CD14-positive monocyte (primary cell): Measurements from ENCODE around the gene KLHDC10. TPM values are rescaled to one million over a fixed set of nuclear protein-coding genes. Genes with fewer than 3 reads are reported as not detected.

Source experiments
- DNase-seq, 3 donors: peaks; one replicate each; pipeline ENCODE4 v3.0.0-alpha.2; 2011 to 2022
- H2AFZ ChIP-seq: 2 replicates; pipeline ENCODE4 v1.6.0; 2012; ENCODE audit warnings: mild to moderate bottlenecking, low read depth, low read length, inconsistent platforms; ENCODE audit not compliant: insufficient read depth, poor library complexity, severe bottlenecking
- H3K27ac ChIP-seq, 2 donors: 1 replicate in 1 of 2; 2 replicates in 1 of 2; pipeline ENCODE4 v1.5.1; 2012 to 2013; ENCODE audit warnings: low read length in 2 of 2, control low read depth in 1 of 2, inconsistent platforms in 1 of 2, low read depth in 1 of 2, mild to moderate bottlenecking in 1 of 2
- H3K27me3 ChIP-seq, 2 donors: one replicate each; pipeline versions ENCODE4 v1.6.0 to v1.6.1; 2011 to 2013; ENCODE audit warnings: low read length in 2 of 2; ENCODE audit not compliant: control insufficient read depth in 2 of 2, insufficient read depth in 2 of 2
- H3K36me3 ChIP-seq, 2 donors: replicated peaks in 1 of 2; 1 replicate in 1 of 2; 2 replicates in 1 of 2; pipeline versions ENCODE4 v1.5.1 to v1.6.1; 2012 to 2013; ENCODE audit warnings: low read length in 2 of 2, control low read depth in 1 of 2, inconsistent platforms in 1 of 2, mild to moderate bottlenecking in 1 of 2; ENCODE audit not compliant: insufficient read depth in 2 of 2, control insufficient read depth in 1 of 2
- H3K4me1 ChIP-seq, 2 donors: 1 replicate in 1 of 2; 2 replicates in 1 of 2; pipeline versions ENCODE4 v1.5.1 to v1.6.1; 2012 to 2013; ENCODE audit warnings: low read length in 2 of 2, control low read depth in 1 of 2, inconsistent platforms in 1 of 2, mild to moderate bottlenecking in 1 of 2, moderate library complexity in 1 of 2; ENCODE audit not compliant: insufficient read depth in 2 of 2, control insufficient read depth in 1 of 2
- H3K4me2 ChIP-seq: replicated peaks from 2 replicates; pipeline ENCODE3; 2012; ENCODE audit warnings: low read length, moderate library complexity, mild to moderate bottlenecking; ENCODE audit not compliant: poor library complexity, severe bottlenecking; ENCODE audit errors: extremely low read depth
- H3K4me3 ChIP-seq, 3 experiments: fragments of 200-600 bp in 1 of 3; sonication (generic) in 1 of 3; replicated peaks in 1 of 3; 1 replicate in 2 of 3; 2 replicates in 1 of 3; pipeline ENCODE4 v1.5.1; 2011 to 2013; ENCODE audit warnings: low read length in 3 of 3, mild to moderate bottlenecking in 3 of 3, control low read depth in 2 of 3, low read depth in 2 of 3, inconsistent platforms in 1 of 3, moderate library complexity in 1 of 3
- H3K79me2 ChIP-seq: 2 replicates; pipeline ENCODE4 v1.6.0; 2012; ENCODE audit warnings: mild to moderate bottlenecking, control low read depth, inconsistent platforms, low read length, moderate library complexity; ENCODE audit not compliant: insufficient read depth
- H3K9ac ChIP-seq: 2 replicates; pipeline ENCODE4 v1.6.0; 2017; ENCODE audit warnings: low read length, mild to moderate bottlenecking; ENCODE audit not compliant: insufficient read depth, poor library complexity, severe bottlenecking
- H3K9me3 ChIP-seq, 2 donors: replicated peaks in 1 of 2; 1 replicate in 1 of 2; 2 replicates in 1 of 2; pipeline versions ENCODE4 v1.5.1 to v1.6.1; 2012 to 2013; ENCODE audit warnings: low read length in 2 of 2, control low read depth in 1 of 2; ENCODE audit not compliant: control insufficient read depth in 1 of 2, insufficient read depth in 1 of 2
- H4K20me1 ChIP-seq: 2 replicates; pipeline ENCODE4 v1.6.0; 2012; ENCODE audit warnings: mild to moderate bottlenecking, low read length, control low read depth, moderate library complexity; ENCODE audit not compliant: insufficient read depth
- H3K27ac Mint-ChIP-seq, 7 donors: one replicate each; pipeline ENCODE4 v1.8.0; 2020; ENCODE audit warnings: mild to moderate bottlenecking in 7 of 7, mixed read lengths in 7 of 7, moderate library complexity in 6 of 7, inconsistent platforms in 2 of 7
- H3K27me3 Mint-ChIP-seq, 3 donors: one replicate each; pipeline ENCODE4 v1.8.0; 2021 to 2022; ENCODE audit warnings: low read depth in 3 of 3, mild to moderate bottlenecking in 3 of 3, mixed read lengths in 3 of 3, moderate library complexity in 3 of 3, inconsistent platforms in 1 of 3
- H3K36me3 Mint-ChIP-seq, 2 donors: one replicate each; pipeline ENCODE4 v1.8.0; 2020; ENCODE audit warnings: mixed read lengths in 2 of 2, inconsistent platforms in 1 of 2, mild to moderate bottlenecking in 1 of 2
- H3K4me1 Mint-ChIP-seq: one replicate; pipeline ENCODE4 v1.8.0; 2020; ENCODE audit warnings: mild to moderate bottlenecking, mixed read lengths
- H3K4me3 Mint-ChIP-seq, 2 donors: one replicate each; pipeline ENCODE4 v1.8.0; 2020; ENCODE audit warnings: mild to moderate bottlenecking in 2 of 2, mixed read lengths in 2 of 2, moderate library complexity in 1 of 2
- H3K9me3 Mint-ChIP-seq, 7 donors: one replicate each; pipeline ENCODE4 v1.8.0; 2020 to 2022; ENCODE audit warnings: mixed read lengths in 7 of 7, mild to moderate bottlenecking in 6 of 7, moderate library complexity in 6 of 7, inconsistent platforms in 2 of 7
- CTCF ChIP-seq: fragments of 200-600 bp; IDR thresholded peaks from one replicate; pipeline ENCODE4 v1.8.0; 2022; ENCODE audit warnings: antibody characterized with exemption, mild to moderate bottlenecking
- WGBS: methylation state at CpG from one replicate; pipeline ENCODE4 v1.1.5; 2013; ENCODE audit warnings: missing lambda C conversion rate; ENCODE audit not compliant: insufficient coverage; 5-methylcytosine and 5-hydroxymethylcytosine counted together
- intact Hi-C, 2 donors: fragments of 100-400 bp; cut with micrococcal nuclease; formaldehyde crosslinking; loops; one replicate each; pipeline versions ENCODE4 v1.15.0 to v1.15.1; 2023
- polyA plus RNA-seq, 3 donors: library from polyadenylated mRNA; depleted of rRNA in 1 of 3; unstranded in 2 of 3; stranded (reverse) in 1 of 3; fragments of 300-500 nt in 2 of 3; fragments of >200 nt in 1 of 3; fragmentation: Illumina TruSeq in 2 of 3; gene quantifications; 1 replicate in 2 of 3; 2 replicates in 1 of 3; pipeline ENCODE4 v1.2.3, GENCODE V29; 2012 to 2021

The KLHDC10 gene
- polyA plus RNA-seq, 3 donors, result 1.1 to 13.9 (median 2.9) TPM

GRCh38 chr7:130156140-130156539 is 85.8 kb downstream of the KLHDC10 start:
- Mint-ChIP-seq H3K4me3 (no peak overlapping the region), H3K4me1 (no peaks in the 10 kb centered on the region), H3K9me3 (peaks cover 3 to 12% (median 8%) of the 10 kb centered on the region in 7 donors), H3K36me3 (peaks cover 25 to 30% of the 10 kb centered on the region in 2 donors), H3K27ac (peak overlapping the region in 1 of 7 donors; percentile 50), H3K27me3 (peaks cover 0 to 2% (median 1%) of the 10 kb centered on the region in 3 donors)
- intact Hi-C loops, result no loop called here
- Histone ChIP-seq H4K20me1 (no peaks in the 10 kb centered on the region), H3K27ac (no peak overlapping the region), H3K9ac (no peak overlapping the region), H3K79me2 (no peaks in the 10 kb centered on the region), H3K4me1 (no peaks in the 10 kb centered on the region), H3K36me3 (peaks cover 3 to 15% of the 10 kb centered on the region in 2 donors), H3K9me3 (peaks cover 3 to 5% of the 10 kb centered on the region in 2 donors), H2AFZ (no peak overlapping the region), H3K4me2 (no peak overlapping the region), H3K27me3 (no peaks in the 10 kb centered on the region), H3K4me3 (no peak overlapping the region)
- 100% methylated on average over 5 of the region's 7 CpGs for WGBS
- TF ChIP-seq CTCF, result no peak
- no peak for DNase-seq

GRCh38 chr7:130157700-130158099 is 87.4 kb downstream of the KLHDC10 start:
- Mint-ChIP-seq H3K27ac (no peak overlapping the region), H3K27me3 (peaks cover 0 to 2% (median 1%) of the 10 kb centered on the region in 3 donors), H3K36me3 (peaks cover 39 to 41% of the 10 kb centered on the region in 2 donors), H3K4me3 (no peak overlapping the region), H3K4me1 (no peaks in the 10 kb centered on the region), H3K9me3 (peaks cover 3 to 12% (median 8%) of the 10 kb centered on the region in 7 donors)
- intact Hi-C loops, result no loop called here
- no peak overlapping the region for H3K27ac ChIP-seq
- H3K4me1 ChIP-seq, result no peaks in the 10 kb centered on the region
- TF ChIP-seq CTCF, result no peak
- 96% methylated on average over 6 of the region's 7 CpGs for WGBS
- H3K9ac ChIP-seq, result no peak overlapping the region
- no peaks in the 10 kb centered on the region for H3K79me2 ChIP-seq
- H3K27me3 ChIP-seq, result no peaks in the 10 kb centered on the region
- peaks cover 3 to 5% of the 10 kb centered on the region in 2 donors for H3K9me3 ChIP-seq
- DNase-seq, result no peak
- no peak overlapping the region for H2AFZ ChIP-seq
- H3K36me3 ChIP-seq, result peaks cover 14 to 29% of the 10 kb centered on the region in 2 donors
- H3K4me2 ChIP-seq, result no peak overlapping the region
- H3K4me3 ChIP-seq, result no peak overlapping the region
- no peaks in the 10 kb centered on the region for H4K20me1 ChIP-seq
